ENCODE measurements around the gene FBXL7. TPM values are rescaled to one million over a fixed set of nuclear protein-coding genes. Genes with fewer than 3 reads are reported as not detected.

Gene FBXL7
- total and polyA plus RNA-seq, 4 experiments from 2014 or later, result not detected

GRCh38 chr5:15682566-15682965, 182.6 kb downstream of the FBXL7 start:
- H3K36me3 ChIP-seq (ENCODE audit: insufficient read depth, low read length), result no peaks in the 10 kb centered on the region
- H3K4me3 ChIP-seq (ENCODE audit: low read length in 2 of 2), result no peak overlapping the region
- no peaks in the 10 kb centered on the region for H3K9me3 ChIP-seq (ENCODE audit: control insufficient read depth in 1 of 2, low read length in 2 of 2)
- H3K4me1 ChIP-seq (ENCODE audit: insufficient read depth, low read length), result no peaks in the 10 kb centered on the region
- no peaks in the 10 kb centered on the region for H3K27me3 Mint-ChIP-seq
- DNase-seq, result no peak
- H3K36me3 Mint-ChIP-seq, result no peaks in the 10 kb centered on the region
- intact Hi-C loops (cut with micrococcal nuclease), result no loop called here
- no peak overlapping the region for H3K27ac Mint-ChIP-seq
- ChIA-PET POLR2A (ENCODE audit: partially characterized antibody) (no interaction called here), CTCF (ENCODE audit: partially characterized antibody) (no interaction called here)
- H3K9me3 Mint-ChIP-seq, result peaks cover 0 to 9% (median 1%) of the 10 kb centered on the region in 8 donors
- no peak overlapping the region for H3K4me3 Mint-ChIP-seq
- no peaks in the 10 kb centered on the region for H3K4me1 Mint-ChIP-seq
- H3K27ac ChIP-seq (ENCODE audit: low read depth, low read length), result no peak overlapping the region
- H3K27me3 ChIP-seq (ENCODE audit: insufficient read depth, low read length), result no peaks in the 10 kb centered on the region

- Mint-ChIP-seq H3K27me3 (no peaks in the 10 kb centered on the region), H3K27ac (no peak overlapping the region), H3K4me1 (no peaks in the 10 kb centered on the region), H3K36me3 (no peaks in the 10 kb centered on the region), H3K4me3 (no peak overlapping the region), H3K9me3 (peaks cover 0 to 7% (median 0%) of the 10 kb centered on the region in 8 donors)
- Histone ChIP-seq H3K36me3 (ENCODE audit: insufficient read depth, low read length) (no peaks in the 10 kb centered on the region), H3K4me3 (ENCODE audit: low read length in 2 of 2) (no peak overlapping the region), H3K27me3 (ENCODE audit: insufficient read depth, low read length) (no peaks in the 10 kb centered on the region), H3K27ac (ENCODE audit: low read depth, low read length) (no peak overlapping the region), H3K9me3 (ENCODE audit: control insufficient read depth in 1 of 2, low read length in 2 of 2) (no peaks in the 10 kb centered on the region), H3K4me1 (ENCODE audit: insufficient read depth, low read length) (no peaks in the 10 kb centered on the region)
- intact Hi-C loops (cut with micrococcal nuclease), result no loop called here
- CTCF ChIA-PET (ENCODE audit: partially characterized antibody), result no interaction called here
- no peak for DNase-seq
- POLR2A ChIA-PET (ENCODE audit: partially characterized antibody), result no interaction called here
Measured at GRCh38 chr5:15683332-15683731, 183.4 kb downstream of the FBXL7 start.

- Mint-ChIP-seq H3K27ac (no peak overlapping the region), H3K27me3 (no peaks in the 10 kb centered on the region), H3K9me3 (peaks cover 0 to 11% (median 2%) of the 10 kb centered on the region in 8 donors), H3K4me1 (no peaks in the 10 kb centered on the region), H3K36me3 (no peaks in the 10 kb centered on the region), H3K4me3 (no peak overlapping the region)
- ChIA-PET POLR2A (ENCODE audit: partially characterized antibody) (no interaction called here), CTCF (ENCODE audit: partially characterized antibody) (no interaction called here)
- intact Hi-C loops (cut with micrococcal nuclease), result no loop called here
- H3K36me3 ChIP-seq (ENCODE audit: insufficient read depth, low read length), result no peaks in the 10 kb centered on the region
- no peaks in the 10 kb centered on the region for H3K4me1 ChIP-seq (ENCODE audit: insufficient read depth, low read length)
- H3K27ac ChIP-seq (ENCODE audit: low read depth, low read length), result no peak overlapping the region
- H3K4me3 ChIP-seq (ENCODE audit: low read length in 2 of 2), result no peak overlapping the region
- no peaks in the 10 kb centered on the region for H3K27me3 ChIP-seq (ENCODE audit: insufficient read depth, low read length)
- DNase-seq, result no peak
- no peaks in the 10 kb centered on the region for H3K9me3 ChIP-seq (ENCODE audit: control insufficient read depth in 1 of 2, low read length in 2 of 2)
Measured at GRCh38 chr5:15687401-15687800, 187.4 kb downstream of the FBXL7 start.

DNA sequence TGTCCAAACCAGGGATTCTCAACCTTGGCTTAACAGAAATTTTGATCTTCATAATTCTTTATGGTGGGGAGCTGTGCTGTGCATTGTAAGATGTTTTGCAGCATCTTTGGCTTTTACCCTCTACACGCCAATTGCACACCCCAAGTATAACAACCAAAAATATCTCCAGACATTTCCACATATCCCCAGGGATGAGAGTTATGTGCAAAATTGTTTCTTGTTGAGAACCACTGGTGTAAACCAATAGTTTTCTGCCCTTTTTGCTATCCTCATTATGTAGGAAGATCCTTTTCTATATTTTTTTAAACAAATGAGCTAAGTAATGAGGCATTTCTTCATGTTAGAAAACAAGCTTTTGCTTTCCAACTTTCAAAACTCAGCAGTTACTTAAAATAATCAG, 189.9 kb downstream of the FBXL7 start:
- Mint-ChIP-seq H3K36me3 (no peaks in the 10 kb centered on the region), H3K4me1 (no peaks in the 10 kb centered on the region), H3K27me3 (no peaks in the 10 kb centered on the region), H3K9me3 (peaks cover 0 to 11% (median 1%) of the 10 kb centered on the region in 8 donors), H3K27ac (no peak overlapping the region), H3K4me3 (no peak overlapping the region)
- ChIA-PET CTCF (ENCODE audit: partially characterized antibody) (no interaction called here), POLR2A (ENCODE audit: partially characterized antibody) (interaction anchor here (0.6 kb wide), 1 partner anchor 18 kb away, joined by 3 read pairs; no protein-coding TSS in a partner anchor)
- Histone ChIP-seq H3K4me1 (ENCODE audit: insufficient read depth, low read length) (no peaks in the 10 kb centered on the region), H3K9me3 (ENCODE audit: control insufficient read depth in 1 of 2, low read length in 2 of 2) (no peaks in the 10 kb centered on the region), H3K27ac (ENCODE audit: low read depth, low read length) (no peak overlapping the region), H3K4me3 (ENCODE audit: low read length in 2 of 2) (no peak overlapping the region), H3K27me3 (ENCODE audit: insufficient read depth, low read length) (no peaks in the 10 kb centered on the region), H3K36me3 (ENCODE audit: insufficient read depth, low read length) (no peaks in the 10 kb centered on the region)
- DNase-seq, result no peak
- intact Hi-C loops (cut with micrococcal nuclease), result no loop called here

DNA sequence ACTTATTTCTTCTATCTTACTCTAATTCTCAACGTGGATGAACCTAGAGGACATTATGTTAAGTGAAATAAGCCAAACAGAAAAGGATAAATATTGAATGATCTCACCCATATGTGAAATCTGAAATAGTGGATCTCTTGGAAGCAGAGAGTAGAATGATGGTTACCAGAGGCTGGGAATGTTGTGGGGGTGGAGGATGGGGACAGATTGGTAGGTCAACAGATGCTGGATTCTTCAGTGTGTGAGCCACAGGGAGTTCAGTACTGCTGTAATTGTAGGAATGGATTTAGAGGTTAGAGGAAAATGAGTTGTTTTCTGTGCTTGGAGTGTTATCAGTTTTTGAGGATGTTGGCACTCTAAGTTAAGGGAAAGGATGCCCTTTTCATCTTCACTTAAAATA, 190.6 kb downstream of the FBXL7 start:
- H3K36me3 ChIP-seq (ENCODE audit: insufficient read depth, low read length), result no peaks in the 10 kb centered on the region
- ChIA-PET POLR2A (ENCODE audit: partially characterized antibody) (interaction anchor here (0.6 kb wide), 1 partner anchor 19 kb away, joined by 3 read pairs; no protein-coding TSS in a partner anchor), CTCF (ENCODE audit: partially characterized antibody) (no interaction called here)
- no peaks in the 10 kb centered on the region for H3K27me3 ChIP-seq (ENCODE audit: insufficient read depth, low read length)
- Mint-ChIP-seq H3K36me3 (no peaks in the 10 kb centered on the region), H3K27ac (no peak overlapping the region), H3K4me1 (no peaks in the 10 kb centered on the region), H3K4me3 (no peak overlapping the region), H3K27me3 (no peaks in the 10 kb centered on the region), H3K9me3 (peaks cover 0 to 11% (median 1%) of the 10 kb centered on the region in 8 donors)
- DNase-seq, result no peak
- H3K27ac ChIP-seq (ENCODE audit: low read depth, low read length), result no peak overlapping the region
- intact Hi-C loops (cut with micrococcal nuclease), result no loop called here
- H3K9me3 ChIP-seq (ENCODE audit: control insufficient read depth in 1 of 2, low read length in 2 of 2), result no peaks in the 10 kb centered on the region
- no peaks in the 10 kb centered on the region for H3K4me1 ChIP-seq (ENCODE audit: insufficient read depth, low read length)
- no peak overlapping the region for H3K4me3 ChIP-seq (ENCODE audit: low read length in 2 of 2)

- ChIA-PET POLR2A (ENCODE audit: partially characterized antibody) (no interaction called here), CTCF (ENCODE audit: partially characterized antibody) (no interaction called here)
- no peak overlapping the region for H3K4me3 ChIP-seq (ENCODE audit: low read length in 2 of 2)
- Mint-ChIP-seq H3K4me3 (no peak overlapping the region), H3K36me3 (no peaks in the 10 kb centered on the region), H3K4me1 (no peaks in the 10 kb centered on the region), H3K27me3 (no peaks in the 10 kb centered on the region), H3K27ac (no peak overlapping the region), H3K9me3 (peaks cover 0 to 9% (median 0%) of the 10 kb centered on the region in 8 donors)
- no peak for DNase-seq
- no peak overlapping the region for H3K27ac ChIP-seq (ENCODE audit: low read depth, low read length)
- H3K9me3 ChIP-seq (ENCODE audit: control insufficient read depth in 1 of 2, low read length in 2 of 2), result no peaks in the 10 kb centered on the region
- intact Hi-C loops (cut with micrococcal nuclease), result no loop called here
- no peaks in the 10 kb centered on the region for H3K36me3 ChIP-seq (ENCODE audit: insufficient read depth, low read length)
- H3K27me3 ChIP-seq (ENCODE audit: insufficient read depth, low read length), result no peaks in the 10 kb centered on the region
- no peaks in the 10 kb centered on the region for H3K4me1 ChIP-seq (ENCODE audit: insufficient read depth, low read length)
Measured at GRCh38 chr5:15691521-15691920, 191.5 kb downstream of the FBXL7 start.

DNA sequence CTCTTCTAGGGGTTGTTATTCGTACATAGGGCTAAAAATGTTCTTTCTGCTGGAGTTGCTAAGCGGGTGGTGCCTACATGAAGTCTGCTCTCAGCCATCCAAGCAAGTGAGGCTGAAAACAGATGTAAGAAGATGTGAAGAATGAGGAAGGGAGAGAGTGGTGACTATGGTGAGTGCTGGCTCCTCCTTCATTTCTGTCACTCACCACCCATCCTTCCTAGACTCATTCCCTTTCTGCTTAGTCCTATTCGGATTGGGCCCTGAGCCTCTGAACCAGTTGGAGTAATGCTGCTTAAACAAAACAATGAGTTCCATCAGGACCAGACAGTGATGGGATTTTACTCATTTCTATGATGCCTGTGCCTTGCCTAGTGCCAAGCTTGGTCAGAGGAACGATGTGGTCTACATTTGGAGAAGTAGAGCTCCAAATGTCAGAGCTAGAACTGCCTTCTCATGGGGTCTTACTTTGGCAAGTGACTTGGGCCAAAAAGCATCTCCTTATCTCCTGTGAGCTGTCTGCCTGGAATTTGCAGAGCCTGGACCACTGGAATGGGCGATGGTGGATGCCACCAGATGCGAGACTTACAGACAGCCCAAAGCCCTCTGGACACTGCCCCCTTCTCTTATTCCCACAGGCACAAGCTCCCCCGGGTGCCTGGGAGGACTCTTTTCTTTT, 192.9 kb downstream of the FBXL7 start:
- no peaks in the 10 kb centered on the region for H3K36me3 ChIP-seq (ENCODE audit: insufficient read depth, low read length)
- Mint-ChIP-seq H3K4me3 (no peak overlapping the region), H3K27ac (no peak overlapping the region), H3K9me3 (peaks cover 0 to 9% (median 0%) of the 10 kb centered on the region in 8 donors), H3K27me3 (no peaks in the 10 kb centered on the region), H3K36me3 (no peaks in the 10 kb centered on the region), H3K4me1 (no peaks in the 10 kb centered on the region)
- H3K27ac ChIP-seq (ENCODE audit: low read depth, low read length), result no peak overlapping the region
- DNase-seq, result no peak
- intact Hi-C loops (cut with micrococcal nuclease), result no loop called here
- H3K9me3 ChIP-seq (ENCODE audit: control insufficient read depth in 1 of 2, low read length in 2 of 2), result no peaks in the 10 kb centered on the region
- ChIA-PET CTCF (ENCODE audit: partially characterized antibody) (no interaction called here), POLR2A (ENCODE audit: partially characterized antibody) (no interaction called here)
- H3K4me3 ChIP-seq (ENCODE audit: low read length in 2 of 2), result no peak overlapping the region
- no peaks in the 10 kb centered on the region for H3K4me1 ChIP-seq (ENCODE audit: insufficient read depth, low read length)
- H3K27me3 ChIP-seq (ENCODE audit: insufficient read depth, low read length), result no peaks in the 10 kb centered on the region

GRCh38 chr5:15693382-15693728, 193.4 kb downstream of the FBXL7 start:
- intact Hi-C loops (cut with micrococcal nuclease), result no loop called here
- H3K4me1 ChIP-seq (ENCODE audit: insufficient read depth, low read length), result no peaks in the 10 kb centered on the region
- Mint-ChIP-seq H3K9me3 (peaks cover 0 to 9% (median 0%) of the 10 kb centered on the region in 8 donors), H3K36me3 (no peaks in the 10 kb centered on the region), H3K27me3 (no peaks in the 10 kb centered on the region), H3K27ac (no peak overlapping the region), H3K4me3 (no peak overlapping the region), H3K4me1 (no peaks in the 10 kb centered on the region)
- no peak overlapping the region for H3K27ac ChIP-seq (ENCODE audit: low read depth, low read length)
- ChIA-PET POLR2A (ENCODE audit: partially characterized antibody) (no interaction called here), CTCF (ENCODE audit: partially characterized antibody) (no interaction called here)
- no peaks in the 10 kb centered on the region for H3K27me3 ChIP-seq (ENCODE audit: insufficient read depth, low read length)
- H3K4me3 ChIP-seq (ENCODE audit: low read length in 2 of 2), result no peak overlapping the region
- DNase-seq, result no peak
- no peaks in the 10 kb centered on the region for H3K9me3 ChIP-seq (ENCODE audit: control insufficient read depth in 1 of 2, low read length in 2 of 2)
- H3K36me3 ChIP-seq (ENCODE audit: insufficient read depth, low read length), result no peaks in the 10 kb centered on the region
